ENCODE data around the gene ECM2.
"Not testable (repeated sequence)": the region's sequence is repeated elsewhere in the genome, so short reads cannot be mapped to it uniquely, and the experiment has no call there.

Gene ECM2

DNA sequence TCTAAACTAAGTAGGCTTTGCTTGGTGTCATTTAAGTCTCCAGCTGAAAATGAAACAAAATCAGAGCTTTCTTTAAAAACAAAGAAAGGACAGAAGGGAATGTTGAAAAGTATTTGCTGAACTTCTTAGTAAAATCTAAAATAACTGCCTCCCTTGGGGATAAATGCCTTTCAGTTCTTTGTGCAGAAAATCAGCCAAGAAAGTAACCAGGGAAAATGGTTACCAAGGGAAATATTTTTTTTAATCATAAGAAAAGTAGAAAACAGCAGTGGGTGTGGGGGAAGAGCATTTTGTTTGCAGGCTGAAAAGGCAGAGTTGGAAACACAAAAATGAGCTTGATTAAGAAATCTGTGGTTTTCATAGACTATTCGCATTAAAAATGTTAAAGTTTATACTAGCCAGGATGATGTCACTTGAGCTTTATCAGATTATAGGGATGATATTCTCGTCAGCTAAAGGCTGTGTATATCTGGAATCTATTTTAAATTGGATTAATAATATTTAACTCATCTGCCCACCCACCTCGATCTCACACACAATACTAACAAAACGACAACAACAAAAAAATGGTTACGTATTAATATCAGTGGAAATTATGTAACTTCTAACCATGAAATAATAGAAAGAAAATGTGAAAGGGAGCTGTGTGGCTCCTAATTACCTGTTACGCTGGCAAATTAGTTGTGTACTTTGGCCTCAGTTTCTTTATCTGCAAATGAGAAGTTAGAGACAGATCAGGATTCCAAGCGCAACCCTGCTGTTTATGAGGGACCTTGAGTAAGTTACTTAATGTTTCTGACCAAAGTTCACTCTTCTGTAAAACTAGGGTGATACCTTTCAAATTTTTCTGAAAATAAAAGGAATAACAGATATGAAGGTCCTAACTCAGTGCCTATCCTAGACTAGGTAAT is at the start of gene ECM2:
Gene ECM2, minus strand, starts transcription at position 51 of the 911 bp plus-strand sequence. CDS start 13,124 bp downstream, outside the sequence.
- TF ChIP-seq, protein P1, sequence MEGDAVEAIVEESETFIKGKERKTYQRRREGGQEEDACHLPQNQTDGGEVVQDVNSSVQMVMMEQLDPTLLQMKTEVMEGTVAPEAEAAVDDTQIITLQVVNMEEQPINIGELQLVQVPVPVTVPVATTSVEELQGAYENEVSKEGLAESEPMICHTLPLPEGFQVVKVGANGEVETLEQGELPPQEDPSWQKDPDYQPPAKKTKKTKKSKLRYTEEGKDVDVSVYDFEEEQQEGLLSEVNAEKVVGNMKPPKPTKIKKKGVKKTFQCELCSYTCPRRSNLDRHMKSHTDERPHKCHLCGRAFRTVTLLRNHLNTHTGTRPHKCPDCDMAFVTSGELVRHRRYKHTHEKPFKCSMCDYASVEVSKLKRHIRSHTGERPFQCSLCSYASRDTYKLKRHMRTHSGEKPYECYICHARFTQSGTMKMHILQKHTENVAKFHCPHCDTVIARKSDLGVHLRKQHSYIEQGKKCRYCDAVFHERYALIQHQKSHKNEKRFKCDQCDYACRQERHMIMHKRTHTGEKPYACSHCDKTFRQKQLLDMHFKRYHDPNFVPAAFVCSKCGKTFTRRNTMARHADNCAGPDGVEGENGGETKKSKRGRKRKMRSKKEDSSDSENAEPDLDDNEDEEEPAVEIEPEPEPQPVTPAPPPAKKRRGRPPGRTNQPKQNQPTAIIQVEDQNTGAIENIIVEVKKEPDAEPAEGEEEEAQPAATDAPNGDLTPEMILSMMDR (IDR thresholded peaks at IDR 0.05; ENCODE audit: low read depth, low read length) = no peak
- H3K4me3 ChIP-seq (ENCODE audit: low read depth, low read length) = no peak within 1 kb of the TSS
- DNase-seq (ENCODE audit: low read depth, low spot score) = peak; percentile 67
- in situ Hi-C loops (cut with HindIII; ENCODE audit: low sequenced_read_pairs) = no loop called here

DNA sequence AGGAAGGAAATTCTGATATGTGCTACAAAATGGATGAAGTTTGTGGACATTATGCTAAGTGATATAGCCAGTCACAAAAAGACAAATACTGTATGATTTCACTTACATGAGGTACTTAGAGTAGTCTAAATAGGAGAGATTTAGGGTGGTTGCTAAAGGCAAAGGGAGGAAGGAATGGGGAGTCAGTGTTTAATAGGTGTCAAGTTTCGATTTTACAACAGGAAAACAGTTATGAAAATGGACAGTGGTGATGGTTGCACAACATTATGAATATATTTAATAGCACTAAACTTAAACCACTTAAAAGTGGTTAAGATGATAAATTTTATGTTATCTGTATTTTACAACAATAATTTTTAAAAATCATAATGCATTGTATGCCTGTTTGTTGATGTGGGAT is 40.4 kb upstream of the ECM2 start:
- in situ Hi-C loops (cut with HindIII; ENCODE audit: low sequenced_read_pairs) = no loop called here
- DNase-seq (ENCODE audit: low read depth, low spot score) = no peak
- H3K4me3 ChIP-seq (ENCODE audit: low read depth, low read length) = no peak overlapping the region
- TF ChIP-seq, protein P1 (IDR thresholded peaks at IDR 0.05; ENCODE audit: low read depth, low read length) = no peak

DNA sequence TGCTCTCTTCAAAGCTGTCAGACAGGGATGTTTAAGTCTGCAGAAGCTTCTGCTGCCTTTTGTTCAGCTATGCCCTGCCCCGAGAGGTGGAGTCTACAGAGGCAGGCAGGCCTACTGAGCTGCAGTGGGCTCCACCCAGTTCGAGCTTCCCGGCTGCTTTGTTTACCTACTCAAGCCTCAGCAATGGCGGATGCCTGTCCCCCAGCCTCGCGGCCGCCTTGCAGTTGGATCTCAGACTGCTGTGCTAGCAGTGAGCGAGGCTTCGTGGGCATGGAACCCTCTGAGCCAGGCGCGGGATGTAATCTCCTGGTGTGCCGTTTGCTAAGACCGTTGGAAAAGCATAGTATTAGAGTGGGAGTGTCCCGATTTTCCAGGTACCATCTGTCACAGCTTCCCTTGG is 37.8 kb upstream of the ECM2 start:
- DNase-seq (ENCODE audit: low read depth, low spot score); in situ Hi-C loops (cut with HindIII; ENCODE audit: low sequenced_read_pairs); H3K4me3 ChIP-seq (ENCODE audit: low read depth, low read length): not testable (repeated sequence)

DNA sequence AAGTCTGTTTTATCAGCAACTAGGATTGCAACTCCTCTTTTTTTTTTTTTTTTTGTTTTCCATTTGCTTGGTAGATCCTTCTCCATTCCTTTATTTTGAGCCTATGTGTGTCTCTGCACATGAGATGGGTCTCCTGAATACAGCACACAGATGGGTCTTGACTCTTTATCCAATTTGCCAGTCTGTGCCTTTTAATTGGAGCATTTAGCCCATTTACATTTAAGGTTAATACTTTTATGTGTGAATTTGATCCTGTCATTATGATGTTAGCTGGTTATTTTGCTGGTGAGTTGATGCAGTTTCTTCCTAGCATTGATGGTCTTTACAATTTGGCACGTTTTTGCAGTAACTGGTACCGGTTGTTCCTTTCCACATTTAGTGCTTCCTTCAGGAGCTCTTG is 36.1 kb upstream of the ECM2 start:
- DNase-seq (ENCODE audit: low read depth, low spot score); in situ Hi-C loops (cut with HindIII; ENCODE audit: low sequenced_read_pairs); H3K4me3 ChIP-seq (ENCODE audit: low read depth, low read length): not testable (repeated sequence)

DNA sequence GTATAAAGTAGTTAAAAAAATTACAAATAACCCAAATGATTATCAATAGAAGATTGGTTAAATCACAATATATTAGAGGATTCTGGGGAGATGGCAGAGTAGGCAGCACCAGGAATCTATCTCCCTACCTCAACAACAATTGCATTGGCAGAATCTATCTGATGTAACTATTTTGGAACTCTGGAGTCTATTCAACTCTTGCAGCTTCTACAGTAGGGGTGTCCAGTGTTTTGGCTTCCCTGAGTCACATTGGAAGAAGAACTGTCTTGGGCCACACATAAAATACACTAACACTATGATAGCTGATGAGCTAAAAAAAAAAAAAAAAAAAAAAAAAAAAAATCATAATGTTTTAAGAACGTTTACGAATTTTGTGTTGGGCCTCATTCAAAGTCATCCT is 29.2 kb upstream of the ECM2 start:
- H3K4me3 ChIP-seq (ENCODE audit: low read depth, low read length) = no peak overlapping the region
- TF ChIP-seq, protein P1 (IDR thresholded peaks at IDR 0.05; ENCODE audit: low read depth, low read length) = no peak
- in situ Hi-C loops (cut with HindIII; ENCODE audit: low sequenced_read_pairs) = no loop called here
- DNase-seq (ENCODE audit: low read depth, low spot score) = peak; percentile 44

DNA sequence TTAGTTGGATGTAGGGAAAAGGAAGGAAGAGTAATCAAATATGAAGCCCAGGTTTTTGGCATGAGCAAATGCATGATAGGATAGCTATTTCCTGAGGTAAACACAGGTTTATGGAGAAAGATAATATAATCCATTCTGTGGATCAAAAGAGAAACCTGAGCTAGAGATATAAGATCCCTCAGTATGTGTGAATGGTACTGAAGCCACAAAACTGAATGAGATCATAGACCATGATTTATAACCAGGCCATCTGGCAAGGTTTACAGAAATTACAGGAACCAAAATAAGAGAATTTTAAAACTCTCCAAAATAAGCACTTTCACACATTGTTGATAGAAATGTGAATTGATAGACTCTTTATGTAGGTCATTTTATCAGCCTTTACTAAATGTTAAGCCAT is 28.7 kb upstream of the ECM2 start:
- peak; percentile 82 for DNase-seq (ENCODE audit: low read depth, low spot score)
- in situ Hi-C loops (cut with HindIII; ENCODE audit: low sequenced_read_pairs) = no loop called here

DNA sequence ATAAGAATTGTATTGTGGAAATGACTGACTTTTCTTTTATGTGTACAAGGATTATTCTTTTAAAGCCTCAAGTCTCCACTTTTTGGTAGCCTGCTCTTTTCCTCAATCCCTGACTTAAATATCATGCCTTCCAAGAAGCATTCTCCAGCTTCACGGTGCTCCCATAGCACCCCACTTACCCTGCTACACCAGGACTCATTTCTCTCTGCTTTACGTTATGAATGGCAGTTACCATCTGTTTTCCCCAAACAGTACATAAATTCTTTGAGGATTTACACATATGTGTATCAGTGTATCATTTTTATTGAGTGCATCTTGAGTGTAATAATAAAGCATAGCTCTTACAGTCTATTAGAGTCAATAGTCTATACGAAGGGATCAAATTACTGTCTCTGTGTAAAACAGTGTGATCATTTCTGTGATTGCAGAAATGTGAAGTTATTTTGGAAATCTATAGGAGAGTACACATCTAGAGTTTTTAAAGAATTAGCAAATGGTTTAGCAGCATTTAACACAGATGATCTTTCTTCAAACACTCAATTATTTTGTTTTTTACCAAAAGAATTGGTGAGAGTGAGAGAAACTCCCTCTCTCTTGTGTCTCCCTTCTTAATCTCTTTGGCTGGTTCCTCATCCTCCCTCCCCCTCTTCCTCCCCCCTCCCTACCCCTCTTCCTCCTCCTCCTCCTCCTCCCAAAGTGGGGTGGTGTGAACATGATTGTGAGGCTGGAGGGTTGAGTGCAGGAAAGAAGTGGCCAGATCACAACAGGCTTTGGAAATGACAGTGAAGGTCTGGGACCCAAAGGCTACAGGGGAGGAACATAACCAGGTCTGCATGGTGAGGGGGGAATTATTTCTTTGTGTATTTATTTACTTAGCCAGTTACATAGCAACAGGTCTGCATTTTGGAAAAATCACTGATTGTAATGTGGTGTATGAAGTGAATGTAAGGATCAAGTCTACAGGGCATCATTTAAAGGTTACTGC is 27.6 kb upstream of the ECM2 start:
- peak; percentile 14 for DNase-seq (ENCODE audit: low read depth, low spot score)
- H3K4me3 ChIP-seq (ENCODE audit: low read depth, low read length) = no peak overlapping the region
- in situ Hi-C loops (cut with HindIII; ENCODE audit: low sequenced_read_pairs) = no loop called here
- TF ChIP-seq, protein P1 (IDR thresholded peaks at IDR 0.05; ENCODE audit: low read depth, low read length) = no peak

More for the DNA sequence above, 28.7 kb upstream of the ECM2 start:
- TF ChIP-seq, protein P1 (IDR thresholded peaks at IDR 0.05; ENCODE audit: low read depth, low read length) = no peak
- no peak overlapping the region for H3K4me3 ChIP-seq (ENCODE audit: low read depth, low read length)

Data from astrocyte of the spinal cord (primary cell).